Activated CD8-positive, alpha-beta memory T cell treated with anti-CD3 and anti-CD28 coated beads, Interleukin-2, amount 10 ng/mL, durations not matched to agents 7 days and 5 days (primary cell): ENCODE measurements around the gene ZNF214. TPM values are rescaled to one million over a fixed set of nuclear protein-coding genes. Genes with fewer than 3 reads are reported as not detected.
"Not testable (repeated sequence)": the region's sequence is repeated elsewhere in the genome, so short reads cannot be mapped to it uniquely, and the experiment has no call there.

ENCODE experiments used
- ATAC-seq: fragments of 150-1000 bp; cut with Tn5 transposase; one replicate; pipeline ENCODE4 v1.10.0; 2021; ENCODE audit warnings: moderate library complexity
- CTCF ChIA-PET: fragments of 350-600 bp; sonication (Branson Sonifier 250); formaldehyde crosslinking; loops from one replicate; lab custom pipeline; 2021; ENCODE audit warnings: antibody characterized with exemption; lab: Charles Lee
- DNase-seq: peaks from one replicate; pipeline ENCODE4 v3.0.0-alpha.2; 2020
- H3K27ac Mint-ChIP-seq: one replicate; pipeline ENCODE4 v1.8.0; 2021; ENCODE audit warnings: mild to moderate bottlenecking, mixed read lengths
- H3K27me3 Mint-ChIP-seq: one replicate; pipeline ENCODE4 v1.8.0; 2021; ENCODE audit warnings: mixed read lengths
- H3K36me3 Mint-ChIP-seq: one replicate; pipeline ENCODE4 v1.8.0; 2021; ENCODE audit warnings: mild to moderate bottlenecking, mixed read lengths
- H3K4me1 Mint-ChIP-seq: one replicate; pipeline ENCODE4 v1.8.0; 2021; ENCODE audit warnings: mixed read lengths
- H3K4me3 Mint-ChIP-seq: one replicate; pipeline ENCODE4 v1.8.0; 2021; ENCODE audit warnings: mild to moderate bottlenecking, moderate library complexity, mixed read lengths
- H3K9me3 Mint-ChIP-seq: one replicate; pipeline ENCODE4 v1.8.0; 2022; ENCODE audit warnings: low read depth, mixed read lengths
- total RNA-seq, 2 experiments: library from RNA; stranded (reverse); gene quantifications; one replicate each; pipeline ENCODE4 v1.2.3, GENCODE V29; 2021

The ZNF214 gene
- total RNA-seq, 2 experiments from 2014 or later: not detected

DNA sequence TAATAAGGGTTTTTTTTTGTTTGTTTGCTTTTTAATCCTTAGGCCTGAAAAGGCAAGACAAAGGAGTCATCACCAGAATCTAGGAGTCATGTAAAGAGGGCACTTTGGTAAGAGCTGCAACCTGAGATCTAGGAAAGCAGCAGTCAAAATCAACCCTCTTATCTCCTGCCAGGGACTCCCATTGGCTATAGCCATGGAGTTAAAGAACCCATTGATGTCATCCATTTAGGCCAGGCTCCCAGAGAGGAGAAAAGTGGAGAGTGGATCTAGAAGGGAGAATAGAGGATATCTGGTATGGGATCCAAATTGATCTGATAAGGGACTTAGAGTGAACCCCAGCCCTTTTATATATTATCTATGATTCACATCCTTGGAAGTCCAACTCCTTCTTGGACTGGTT lies 58.0 kb downstream of the ZNF214 start:
- Mint-ChIP-seq H3K4me3 (no peak overlapping the region), H3K9me3 (peaks cover 2% of the 10 kb centered on the region), H3K4me1 (no peaks in the 10 kb centered on the region), H3K36me3 (no peaks in the 10 kb centered on the region), H3K27ac (no peak overlapping the region), H3K27me3 (peaks cover 3% of the 10 kb centered on the region)
- CTCF ChIA-PET: no interaction called here
- no peak for DNase-seq
- no peak for ATAC-seq

DNA sequence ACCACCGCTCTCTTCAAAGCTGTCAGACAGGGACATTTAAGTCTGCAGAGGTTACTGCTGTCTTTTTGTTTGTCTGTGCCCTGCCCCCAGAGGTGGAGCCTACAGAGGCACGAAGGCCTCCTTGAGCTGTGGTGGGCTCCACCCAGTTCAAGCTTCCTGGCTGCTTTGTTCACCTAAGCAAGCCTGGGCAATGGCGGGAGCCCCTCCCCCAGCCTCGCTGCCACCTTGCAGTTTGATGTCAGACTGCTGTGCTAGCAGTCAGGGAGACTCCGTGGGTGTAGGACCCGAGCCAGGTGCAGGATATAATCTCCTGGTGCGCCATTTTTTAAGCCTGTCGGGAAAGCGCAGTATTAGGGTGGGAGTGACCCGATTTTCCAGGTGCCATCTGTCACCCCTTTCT lies 65.9 kb downstream of the ZNF214 start:
- H3K9me3 Mint-ChIP-seq, CTCF ChIA-PET, H3K27me3 Mint-ChIP-seq, H3K4me1 Mint-ChIP-seq, ATAC-seq, DNase-seq, H3K36me3 Mint-ChIP-seq, H3K27ac Mint-ChIP-seq, H3K4me3 Mint-ChIP-seq: not testable (repeated sequence)

Other genes with a start within 250 kb of the ZNF214 start
- gene OR2AG2, start 248.4 kb downstream of the ZNF214 start, total RNA-seq: not detected
- gene OR2AG1, start 237.3 kb downstream of the ZNF214 start, total RNA-seq: not detected
- not detected for gene OR6A2, start 220.7 kb downstream of the ZNF214 start, total RNA-seq
- gene OR10A5, start 174.7 kb downstream of the ZNF214 start, total RNA-seq: not detected
- gene OR10A2, start 157.3 kb downstream of the ZNF214 start, total RNA-seq: not detected
- gene OR10A4, start 143.7 kb downstream of the ZNF214 start, total RNA-seq: not detected
- under 1 TPM in 1 of 2 experiments, not detected in 1; 0.21 TPM for gene OR2D2, start 127.8 kb downstream of the ZNF214 start, total RNA-seq
- gene OR2D3, start 99.3 kb downstream of the ZNF214 start, total RNA-seq: not detected
- 1 to 10 TPM; 1.1 to 1.4 TPM for gene ZNF215, start 93.9 kb downstream of the ZNF214 start, total RNA-seq
- under 1 TPM in 1 of 2 experiments, not detected in 1; 0.05 TPM for gene NLRP14, start 133 bp upstream of the ZNF214 start, total RNA-seq
- not detected for gene RBMXL2, start 68.7 kb upstream of the ZNF214 start, total RNA-seq
- not detected for gene SYT9, start 231.6 kb upstream of the ZNF214 start, total RNA-seq